GM10847 (cell line): Measurements from ENCODE around the gene CDH23.

Experiments
- POLR2A ChIP-seq: IDR thresholded peaks from 2 replicates; pipeline ENCODE4 v1.6.1; 2011; ENCODE audit not compliant: insufficient read length; ENCODE audit errors: extremely low read depth

Gene CDH23

DNA sequence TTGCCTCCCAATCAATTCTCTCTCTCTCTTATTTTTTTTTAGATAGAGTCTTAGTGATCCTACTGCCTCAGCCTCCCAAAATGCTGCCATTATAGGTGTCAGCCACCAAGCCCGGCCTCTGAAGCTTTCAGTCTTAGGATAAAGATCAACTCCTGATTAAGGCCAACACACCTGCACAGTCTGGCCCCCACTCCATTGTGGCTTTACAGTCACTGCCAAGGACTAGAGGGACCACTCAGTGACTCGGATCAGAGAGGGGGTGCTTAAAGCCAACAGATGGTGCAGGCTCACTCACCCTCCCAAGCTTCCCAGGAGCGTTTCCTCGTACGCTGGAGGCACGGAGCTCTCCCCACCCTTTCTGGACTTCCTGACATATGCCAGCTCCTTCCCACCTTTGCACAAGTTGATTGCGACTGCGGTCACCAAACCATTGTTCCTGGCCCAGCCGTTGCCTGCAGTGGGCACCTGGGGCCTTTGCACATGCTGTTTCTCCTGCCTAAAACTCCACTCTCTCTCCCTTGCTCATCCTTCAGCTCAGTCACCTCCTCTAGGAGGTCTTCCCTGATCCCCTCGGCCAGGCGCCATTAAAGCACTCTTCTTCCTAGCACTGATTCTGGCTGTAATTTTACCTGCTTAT is 1.7 kb upstream of the CDH23 start:
- TF ChIP-seq POLR2A = no peak

DNA sequence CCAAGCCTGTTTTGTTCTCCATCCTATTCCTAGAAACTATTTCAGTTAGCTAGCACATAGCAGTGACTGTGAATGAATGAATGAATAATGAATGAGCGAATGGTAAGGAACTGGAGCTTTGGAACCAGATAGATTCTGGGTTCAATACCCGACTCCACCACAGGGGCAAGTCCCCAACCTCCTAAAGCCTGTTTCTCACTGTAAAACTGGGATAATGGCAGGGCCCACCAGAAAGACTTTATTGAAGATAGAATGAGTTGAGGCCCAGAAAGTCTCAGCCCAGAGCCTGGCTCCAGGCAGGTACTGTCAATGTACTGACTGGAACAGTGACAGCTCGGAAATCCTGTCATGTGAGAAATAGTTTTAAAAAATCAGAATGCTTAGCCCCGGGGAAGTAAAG is 1.1 kb upstream of the CDH23 start:
- no peak for TF ChIP-seq POLR2A

DNA sequence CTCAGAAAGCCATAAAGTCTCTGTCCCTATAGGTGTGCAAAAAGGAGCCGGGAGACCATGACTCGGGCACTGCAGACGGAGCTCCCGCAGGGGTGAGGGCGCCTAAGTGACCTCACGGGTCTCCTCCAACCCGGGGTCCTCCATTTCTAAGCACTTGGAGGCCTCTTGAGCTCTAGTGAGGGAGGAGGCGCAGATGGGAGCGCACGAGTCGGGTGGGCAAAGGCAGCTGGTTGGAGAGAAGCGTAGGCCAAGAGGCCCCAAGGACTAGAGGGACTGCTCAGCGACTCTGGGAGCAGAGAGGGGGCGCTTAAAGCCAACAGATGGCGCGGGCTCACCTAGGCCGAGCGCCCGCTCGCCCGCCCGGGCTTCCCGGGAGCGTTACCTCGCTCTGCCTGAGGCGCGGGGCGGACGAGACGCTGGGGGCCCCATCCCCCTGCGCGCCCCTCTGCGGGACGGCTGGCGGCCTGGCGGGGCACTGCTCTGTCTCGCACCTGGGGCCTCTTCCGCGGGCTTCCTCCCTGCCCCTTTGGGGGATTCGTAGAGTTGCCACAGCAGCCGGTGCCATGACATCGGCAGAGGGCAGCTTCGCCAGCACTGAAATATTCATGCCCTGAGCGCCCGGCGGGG is 523 bp upstream of the CDH23 start:
- no peak for TF ChIP-seq POLR2A

DNA sequence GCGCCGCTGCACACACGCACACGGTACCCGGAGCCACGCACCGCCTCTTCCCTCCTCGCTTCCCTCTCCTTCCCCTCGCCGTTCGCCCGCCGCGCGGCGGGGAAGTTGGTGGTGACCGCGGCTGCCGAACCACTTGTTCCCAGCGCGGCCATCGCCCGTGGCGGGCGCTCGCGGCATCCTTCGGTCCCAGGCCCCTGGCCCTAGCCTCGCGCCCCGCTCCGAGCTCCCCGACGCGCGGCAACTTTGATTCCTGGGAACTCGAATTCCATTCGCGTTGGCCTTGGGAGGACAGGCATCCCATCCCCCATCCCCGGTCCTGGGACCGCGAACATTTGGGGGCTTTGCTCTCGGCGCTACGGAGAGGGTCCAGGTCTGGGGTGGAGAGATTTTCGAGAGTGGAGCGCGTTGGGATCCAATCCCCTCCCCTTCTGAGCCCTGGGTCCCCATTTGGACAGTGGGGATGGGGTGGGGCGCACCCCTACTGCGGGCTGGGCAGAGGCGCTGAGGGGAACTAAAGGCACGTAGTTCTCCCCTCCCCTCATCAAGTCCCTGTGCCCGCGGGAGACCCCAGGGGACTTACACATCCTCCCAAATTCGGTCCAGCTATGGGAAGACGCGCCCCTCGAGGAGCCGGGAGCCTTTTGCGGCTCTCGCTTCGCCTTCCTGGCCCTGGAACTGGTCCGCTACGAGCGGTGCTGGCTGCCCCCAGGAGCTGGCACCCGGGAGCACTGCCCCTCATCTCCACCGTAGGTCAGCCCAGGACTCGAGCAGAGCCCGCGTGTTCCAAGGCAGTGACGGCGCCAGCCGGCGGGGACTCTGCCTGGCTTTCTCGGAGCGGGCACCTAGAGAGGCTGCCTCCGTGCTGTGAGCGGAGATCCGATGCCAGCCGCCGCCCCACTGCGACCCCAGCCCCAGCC is 834 bp downstream of the CDH23 start:
- TF ChIP-seq POLR2A = no peak

DNA sequence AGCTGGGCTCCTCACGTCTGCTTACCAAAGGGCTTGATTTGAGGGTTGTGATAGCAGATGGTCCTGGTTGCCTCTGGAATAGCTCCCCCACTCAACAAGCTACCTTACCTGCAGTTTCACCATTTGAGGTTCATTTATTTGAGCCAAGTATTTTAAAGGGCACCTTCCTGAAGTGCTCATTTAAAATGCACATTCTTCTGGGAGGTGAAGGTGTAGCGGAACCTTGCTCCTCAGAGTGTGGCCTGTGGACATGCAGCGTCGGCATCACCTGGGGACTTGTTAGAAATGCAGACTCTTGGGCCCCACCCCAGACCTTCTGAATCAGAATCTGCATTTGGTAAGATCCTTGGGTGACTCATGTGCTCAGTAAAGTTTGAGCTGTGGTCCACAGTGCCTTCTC is 2.3 kb downstream of the CDH23 start:
- TF ChIP-seq POLR2A = no peak

DNA sequence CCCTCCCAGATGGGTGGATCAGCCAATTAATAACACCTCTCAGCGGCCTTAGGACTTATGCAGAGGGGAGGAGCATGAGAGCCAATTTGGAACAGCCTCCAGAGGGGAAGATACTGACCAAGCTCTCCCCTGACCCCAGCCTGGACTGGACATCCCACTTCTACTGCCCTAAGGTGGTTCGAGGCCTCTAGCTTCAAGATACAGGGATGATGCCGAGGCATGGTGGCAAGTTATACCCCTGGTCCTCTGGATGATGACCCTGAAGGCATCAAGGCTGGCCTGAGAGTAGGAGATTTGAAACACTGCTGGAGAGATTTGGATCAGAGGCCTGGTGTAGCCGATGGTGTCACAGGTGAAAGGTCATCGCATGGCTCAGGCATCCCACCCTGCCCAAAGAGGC is 3.2 kb downstream of the CDH23 start:
- no peak for TF ChIP-seq POLR2A

DNA sequence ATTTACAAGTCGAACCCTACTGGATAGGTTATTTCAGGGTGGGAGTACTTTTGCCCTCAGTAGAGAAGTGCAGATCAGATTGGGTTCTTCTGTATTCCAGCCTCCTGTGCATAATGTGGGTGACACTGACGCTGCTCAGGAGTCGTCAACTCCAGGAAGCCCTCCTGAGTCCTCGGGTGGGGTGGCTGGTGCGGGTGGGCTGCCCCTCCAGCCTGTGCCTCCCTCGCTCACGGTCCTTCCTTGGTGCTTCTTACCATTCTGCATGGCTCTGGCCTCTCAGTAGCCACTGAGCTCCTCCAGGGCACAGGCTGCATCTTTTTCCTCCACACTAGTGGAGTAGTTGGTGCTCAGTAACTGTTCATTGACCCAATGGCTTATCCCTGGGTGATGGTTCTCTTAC is 4.3 kb downstream of the CDH23 start:
- TF ChIP-seq POLR2A = no peak

DNA sequence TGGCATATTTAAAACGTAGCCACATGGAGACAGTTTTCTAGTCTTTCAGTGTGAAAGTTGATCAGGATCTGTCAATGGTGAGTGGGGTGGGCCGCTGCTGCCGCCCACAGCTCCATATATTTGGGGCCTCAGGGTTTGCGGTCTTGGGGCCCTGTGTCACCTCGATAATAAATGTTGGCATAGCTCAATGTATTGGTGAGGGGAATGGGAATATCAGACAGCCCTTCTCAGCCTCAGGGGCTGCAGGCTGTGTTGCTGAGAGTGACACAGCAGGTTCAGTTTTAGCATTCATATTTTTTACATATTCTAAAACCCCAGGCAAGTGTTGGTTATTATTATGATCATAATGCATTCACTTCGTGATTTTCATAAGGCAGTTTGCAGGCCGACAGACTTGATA is 5.3 kb downstream of the CDH23 start:
- no peak for TF ChIP-seq POLR2A

DNA sequence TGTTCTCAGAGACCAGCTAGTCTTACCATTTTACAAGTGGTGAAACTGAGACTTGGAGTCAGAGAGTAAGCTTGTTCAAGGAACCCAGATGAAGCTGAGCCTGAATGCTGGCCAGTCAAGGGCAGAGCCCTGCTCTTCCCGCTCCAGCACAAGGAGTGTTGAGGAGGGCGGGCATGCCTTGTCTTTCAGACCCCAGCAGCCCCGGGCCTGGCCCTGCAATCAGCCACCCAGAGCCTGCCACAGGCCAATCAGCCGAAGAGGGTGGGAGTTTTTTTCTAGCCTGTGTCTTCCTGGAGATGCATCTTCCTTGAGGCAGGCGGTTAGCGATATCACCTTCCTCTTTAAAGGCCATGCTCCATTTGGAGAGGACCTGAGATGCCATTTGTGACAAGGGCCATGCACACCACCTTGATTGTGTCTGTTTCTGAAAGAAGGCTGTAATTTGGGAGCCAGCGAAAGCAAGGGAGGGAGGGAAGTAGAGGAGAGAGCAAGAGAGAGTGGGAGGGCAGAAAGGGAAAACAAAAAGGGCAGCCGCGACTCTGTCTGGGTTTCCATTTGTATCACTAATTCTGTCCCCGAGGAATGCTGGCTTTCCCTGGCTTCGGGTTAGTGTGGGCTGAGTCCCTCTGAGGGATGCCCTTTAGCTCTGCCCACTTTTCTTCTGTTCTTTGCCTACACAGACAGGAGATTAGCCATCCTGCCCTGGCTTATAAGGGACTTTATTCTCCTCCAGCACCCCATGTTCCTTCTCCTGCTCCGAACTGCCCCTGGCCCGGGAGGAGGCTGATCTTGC is 8.0 kb downstream of the CDH23 start:
- TF ChIP-seq POLR2A = no peak

DNA sequence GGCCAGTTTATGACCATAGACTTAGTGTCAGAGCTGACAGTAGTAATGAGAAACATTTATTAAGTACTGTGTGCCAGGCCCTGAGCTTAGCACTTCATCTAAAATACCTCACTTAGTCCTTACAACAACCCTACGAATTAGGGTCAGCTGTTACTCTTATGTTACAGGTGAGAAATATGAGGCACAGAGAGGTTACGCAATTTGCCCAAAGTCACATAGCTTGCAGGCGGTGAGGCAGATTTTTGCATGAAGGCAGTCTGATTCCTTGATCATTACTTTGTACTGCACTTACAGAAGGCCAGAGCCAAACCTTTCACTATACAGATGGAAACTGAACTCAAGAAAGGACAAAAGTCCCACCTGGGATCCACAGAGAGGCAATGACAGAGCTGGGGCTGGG is 10.2 kb downstream of the CDH23 start:
- TF ChIP-seq POLR2A = no peak

DNA sequence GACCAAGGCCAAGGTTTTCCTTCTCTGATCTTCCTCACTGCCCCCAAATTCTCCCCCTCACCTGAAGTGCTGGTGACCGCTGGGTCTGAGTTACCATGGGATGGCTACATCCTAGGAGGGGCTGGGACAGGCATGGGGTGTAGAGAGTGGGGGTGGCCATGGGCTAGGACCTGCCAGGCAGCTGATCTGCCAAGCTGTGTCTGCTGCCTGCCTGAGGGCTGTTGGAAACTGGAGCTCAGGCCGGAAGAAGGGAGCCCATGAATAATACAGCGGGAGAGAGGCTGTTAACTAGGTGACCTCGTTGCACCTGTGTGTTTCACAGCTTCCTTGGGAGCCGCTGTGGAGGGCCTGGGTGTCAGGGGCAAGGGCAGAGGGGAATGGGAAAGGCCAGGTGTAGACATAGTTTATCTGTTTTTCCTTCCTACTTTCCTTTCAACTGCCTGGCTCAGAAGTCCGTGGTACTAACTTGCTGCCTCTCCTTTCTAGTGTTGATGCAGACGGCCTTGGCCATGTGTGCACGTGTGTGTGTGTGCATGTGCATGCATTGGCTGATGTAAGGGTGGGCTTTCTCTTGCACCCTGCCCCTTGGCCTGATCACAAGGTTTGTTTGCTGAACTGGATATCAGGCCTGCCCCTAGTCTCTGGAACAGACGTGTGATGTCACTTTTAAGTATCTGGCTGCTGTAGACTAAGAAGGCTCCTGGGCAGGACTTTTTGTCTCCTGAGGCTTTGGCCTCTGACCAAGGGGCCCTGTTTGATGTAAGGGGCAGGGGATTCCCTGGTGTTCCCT is 11.9 kb downstream of the CDH23 start:
- no peak for TF ChIP-seq POLR2A

DNA sequence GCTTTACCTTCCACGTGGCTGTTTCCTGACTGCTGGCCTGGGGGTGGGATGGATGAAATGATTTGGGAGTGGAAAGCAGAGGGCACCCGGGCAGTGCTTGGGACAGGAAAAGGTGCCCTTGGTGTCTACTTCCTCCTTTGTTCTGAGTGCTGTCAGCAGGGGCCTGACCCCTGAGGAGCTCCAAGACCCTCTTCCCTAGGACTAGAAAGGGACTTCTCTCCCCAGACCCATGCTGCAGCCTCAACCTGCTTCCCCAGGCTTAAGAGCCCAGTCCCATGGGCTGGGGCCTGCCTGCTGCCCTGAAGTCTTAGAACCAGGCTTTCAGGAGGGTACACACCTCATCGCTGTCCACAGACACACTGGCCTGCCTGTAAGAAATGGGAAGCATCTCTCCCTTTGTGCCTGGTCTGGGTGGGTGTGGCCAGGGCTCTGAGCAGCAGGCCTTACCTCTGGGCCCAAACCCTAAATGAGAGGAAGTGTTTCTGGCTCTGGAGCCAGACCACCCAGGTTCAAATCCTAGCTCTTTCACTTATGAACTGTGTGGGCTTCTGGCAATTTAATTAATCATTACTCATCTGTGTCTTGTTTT is 12.9 kb downstream of the CDH23 start:
- no peak for TF ChIP-seq POLR2A

DNA sequence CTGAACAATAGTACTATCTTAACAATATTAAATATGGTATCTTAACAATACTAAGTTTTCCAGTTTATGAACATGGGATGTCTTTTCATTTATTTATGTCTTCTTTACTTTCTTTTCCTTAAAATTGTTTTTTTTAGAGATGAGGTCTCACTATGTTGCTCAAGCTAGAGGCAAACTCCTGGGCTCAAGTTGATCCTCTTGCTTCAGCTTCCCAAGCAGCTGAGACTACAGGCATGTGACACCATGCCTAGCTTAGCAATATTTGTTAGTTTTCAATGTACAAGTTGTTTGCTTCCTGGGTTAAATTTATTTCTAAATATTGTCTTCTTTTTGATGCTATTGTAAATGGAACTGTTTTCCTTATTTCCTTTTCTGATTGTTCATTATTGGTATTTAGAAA is 16.9 kb downstream of the CDH23 start:
- TF ChIP-seq POLR2A = no peak

DNA sequence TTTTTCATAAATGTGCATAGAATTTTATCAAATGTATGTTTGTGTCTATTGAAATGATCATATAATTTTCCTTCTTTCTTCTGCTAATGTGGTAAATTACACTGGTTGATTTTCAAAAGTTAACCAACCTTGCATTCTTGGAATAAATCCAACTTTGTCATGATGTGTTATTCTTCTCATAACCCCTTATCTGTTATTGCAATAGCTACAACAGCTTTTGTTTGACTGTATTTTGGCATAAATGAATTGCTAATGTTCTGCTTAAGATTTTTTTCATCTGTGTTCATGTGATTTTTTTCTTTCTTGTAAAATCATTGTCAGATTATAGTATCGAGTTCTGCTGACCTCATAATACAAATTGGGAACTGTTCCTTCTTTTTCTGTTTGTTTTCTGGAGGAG is 17.6 kb downstream of the CDH23 start:
- no peak for TF ChIP-seq POLR2A

DNA sequence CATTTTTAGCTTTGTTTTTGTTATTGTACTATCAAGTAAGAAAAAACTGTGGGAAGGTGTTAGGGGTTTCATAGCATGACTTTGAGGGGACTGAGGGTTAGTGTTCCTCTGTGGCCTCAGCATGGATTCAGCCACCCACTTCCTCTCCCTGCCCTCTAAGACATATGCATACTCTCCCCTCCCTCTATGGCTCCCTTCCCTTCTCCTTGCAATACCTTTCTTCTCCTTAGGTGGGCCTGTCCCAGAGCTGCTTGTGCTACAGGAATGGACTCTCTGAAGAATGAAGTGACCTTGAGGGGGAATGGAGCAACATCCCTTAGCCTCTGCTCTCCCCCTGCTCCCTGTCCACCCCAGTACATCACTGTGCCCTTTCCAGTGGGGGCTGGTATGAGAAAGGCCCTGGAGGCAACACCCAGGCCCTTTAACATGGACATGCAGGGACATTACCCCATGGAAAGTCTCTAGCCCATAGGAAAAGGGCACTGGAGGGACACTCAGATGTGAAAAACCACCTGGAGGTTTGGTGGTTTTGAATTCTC is 22.4 kb downstream of the CDH23 start:
- TF ChIP-seq POLR2A = no peak

DNA sequence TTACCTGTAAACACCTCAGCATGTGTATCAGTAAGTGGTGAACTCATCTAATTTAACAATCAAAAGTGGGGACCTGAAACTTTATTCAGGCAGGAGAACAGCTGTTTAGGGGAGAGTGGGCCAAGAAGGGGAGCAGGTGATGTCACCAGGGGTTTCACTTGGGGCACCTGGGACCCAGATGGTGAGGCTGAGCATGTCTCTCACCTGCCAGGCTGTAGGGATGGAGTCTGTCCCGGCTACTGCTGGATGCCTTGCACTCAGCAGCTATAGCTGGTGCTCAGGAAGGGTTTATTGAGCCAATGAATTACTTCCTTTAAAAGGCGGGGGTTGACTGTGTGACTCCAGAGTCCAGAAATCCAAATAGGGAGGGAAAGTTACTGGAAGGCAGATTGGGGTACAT is 23.0 kb downstream of the CDH23 start:
- no peak for TF ChIP-seq POLR2A
